Measurements from ENCODE around the gene NT5C3A.

- TF ChIP-seq CTCF (tag by site-specific recombination; IDR thresholded peaks at IDR 0.05) (no peak), ZBTB17 (tag by site-specific recombination; IDR thresholded peaks at IDR 0.05) (no peak), ZXDB (tag by site-specific recombination; IDR thresholded peaks at IDR 0.05) (no peak), KLF9 (tag by site-specific recombination; IDR thresholded peaks at IDR 0.05; ENCODE audit: low read depth) (no peak), MZF1 (tag by site-specific recombination; IDR thresholded peaks at IDR 0.05; ENCODE audit: borderline replicate concordance) (no peak), ZNF530 (tag by site-specific recombination; IDR thresholded peaks at IDR 0.05; ENCODE audit: low read depth) (no peak)
Measured at GRCh38 chr7:33067921-33068320, 5.3 kb upstream of the NT5C3A start.

All from HEK293 (cell line).